Smooth muscle cell (in vitro differentiated cells): ENCODE data around the gene NKD1. TPM values are rescaled to one million over a fixed set of nuclear protein-coding genes. Genes with fewer than 3 reads are reported as not detected.
"Not testable (repeated sequence)": the region's sequence is repeated elsewhere in the genome, so short reads cannot be mapped to it uniquely, and the experiment has no call there.

Experiments
- DNase-seq: peaks from one replicate; lab custom pipeline; 2025; ENCODE audit not compliant: unreplicated experiment; lab: John Stamatoyannopoulos, UW
- H2AFZ ChIP-seq: fragments of 200-600 bp; sonication (generic); 2 replicates; pipeline ENCODE4 v1.6.0; 2016; ENCODE audit warnings: antibody characterized with exemption, low read depth, mild to moderate bottlenecking
- H3F3A ChIP-seq: fragments of 200-600 bp; sonication (generic); 2 replicates; pipeline ENCODE4 v1.6.0; 2017; ENCODE audit warnings: antibody characterized with exemption, low read depth
- H3K27ac ChIP-seq: fragments of 200-600 bp; sonication (generic); 2 replicates; pipeline ENCODE4 v1.5.1; 2016; ENCODE audit warnings: low read depth, mild to moderate bottlenecking
- H3K27me3 ChIP-seq: fragments of 200-600 bp; sonication (generic); 2 replicates; pipeline ENCODE4 v1.6.1; 2016; ENCODE audit warnings: low read depth, mild to moderate bottlenecking
- H3K36me3 ChIP-seq: fragments of 200-600 bp; sonication (generic); 2 replicates; pipeline ENCODE4 v1.5.1; 2016; ENCODE audit warnings: low read depth
- H3K4me1 ChIP-seq: fragments of 200-600 bp; sonication (generic); 2 replicates; pipeline ENCODE4 v1.5.1; 2016; ENCODE audit warnings: low read depth
- H3K4me2 ChIP-seq: fragments of 200-600 bp; sonication (generic); 2 replicates; pipeline ENCODE4 v1.6.0; 2016; ENCODE audit warnings: mild to moderate bottlenecking
- H3K4me3 ChIP-seq: fragments of 200-600 bp; sonication (generic); 2 replicates; pipeline ENCODE4 v1.5.1; 2016; ENCODE audit warnings: mild to moderate bottlenecking
- H3K79me2 ChIP-seq: fragments of 200-600 bp; sonication (generic); 2 replicates; pipeline ENCODE4 v1.6.0; 2016; ENCODE audit warnings: low read depth, mild to moderate bottlenecking
- H3K9ac ChIP-seq: fragments of 200-600 bp; sonication (generic); 2 replicates; pipeline ENCODE4 v1.6.0; 2016; ENCODE audit warnings: low read depth
- H3K9me3 ChIP-seq: fragments of 200-600 bp; sonication (generic); replicated peaks from 2 replicates; pipeline ENCODE4 v1.5.1; 2016; ENCODE audit warnings: low read depth
- H4K20me1 ChIP-seq: fragments of 200-600 bp; sonication (generic); 2 replicates; pipeline ENCODE4 v1.6.0; 2016; ENCODE audit warnings: low read depth
- CTCF ChIP-seq: fragments of 200-600 bp; sonication (generic); IDR thresholded peaks from 2 replicates; pipeline ENCODE4 v1.5.1; 2017; ENCODE audit warnings: borderline replicate concordance, mild to moderate bottlenecking, antibody characterized with exemption; ENCODE audit not compliant: insufficient read depth, poor library complexity, severe bottlenecking
- WGBS: methylation state at CpG from one replicate; pipeline ENCODE4 v1.1.7; 2016; ENCODE audit warnings: low lambda C conversion rate; 5-methylcytosine and 5-hydroxymethylcytosine counted together
- polyA plus RNA-seq: library from polyadenylated mRNA; unstranded; fragments of >200 nt; fragmentation: Nextera tagmentation; extraction: Ambion mirVana; gene quantifications from 2 replicates; pipeline ENCODE4 v1.2.1, GENCODE V29; 2016
- total RNA-seq: library from RNA; depleted of rRNA; stranded (reverse); fragments of >200 nt; gene quantifications from 2 replicates; pipeline ENCODE4 v1.2.3, GENCODE V29; 2014

The NKD1 gene
- total and polyA plus RNA-seq, 2 experiments from 2014 or later, result 4.5 to 18.8 TPM

- Histone ChIP-seq H3K4me3 (no peak overlapping the region), H3K9me3 (no peaks in the 10 kb centered on the region), H3K9ac (no peak overlapping the region), H3K79me2 (peaks cover 4% of the 10 kb centered on the region), H4K20me1 (peaks cover 61% of the 10 kb centered on the region), H3K4me1 (no peaks in the 10 kb centered on the region), H3K36me3 (no peaks in the 10 kb centered on the region), H3K27me3 (no peaks in the 10 kb centered on the region), H3K27ac (no peak overlapping the region), H3F3A (no peaks in the 10 kb centered on the region), H2AFZ (no peak overlapping the region), H3K4me2 (no peak overlapping the region)
- no peak for TF ChIP-seq CTCF
- no peak for DNase-seq
These were observed 26.5 kb downstream of the NKD1 start for GRCh38 chr16:50574745-50575136.

GRCh38 chr16:50575743-50576142, 27.5 kb downstream of the NKD1 start:
- no peaks in the 10 kb centered on the region for H3F3A ChIP-seq
- peaks cover 56% of the 10 kb centered on the region for H4K20me1 ChIP-seq
- DNase-seq, result no peak
- no peak for TF ChIP-seq CTCF
- H3K27ac ChIP-seq, result no peak overlapping the region
- H3K4me3 ChIP-seq, result no peak overlapping the region
- no peak overlapping the region for H3K4me2 ChIP-seq
- H3K9ac ChIP-seq, result no peak overlapping the region
- no peaks in the 10 kb centered on the region for H3K27me3 ChIP-seq
- H3K36me3 ChIP-seq, result no peaks in the 10 kb centered on the region
- peaks cover 5% of the 10 kb centered on the region for H3K79me2 ChIP-seq
- no peaks in the 10 kb centered on the region for H3K9me3 ChIP-seq
- H3K4me1 ChIP-seq, result no peaks in the 10 kb centered on the region
- no peak overlapping the region for H2AFZ ChIP-seq
- WGBS, result 96% methylated on average over 2 of the region's 2 CpGs

GRCh38 chr16:50576403-50577113, 28.4 kb downstream of the NKD1 start:
- DNase-seq, result no peak
- Histone ChIP-seq H3K9me3 (no peaks in the 10 kb centered on the region), H3K27me3 (no peaks in the 10 kb centered on the region), H3K9ac (no peak overlapping the region), H3K36me3 (no peaks in the 10 kb centered on the region), H3F3A (no peaks in the 10 kb centered on the region), H3K27ac (no peak overlapping the region), H3K79me2 (peaks cover 7% of the 10 kb centered on the region), H3K4me2 (no peak overlapping the region), H4K20me1 (peaks cover 53% of the 10 kb centered on the region), H2AFZ (no peak overlapping the region), H3K4me3 (no peak overlapping the region), H3K4me1 (peaks cover 2% of the 10 kb centered on the region)
- TF ChIP-seq CTCF, result no peak
- 98% methylated on average over 3 of the region's 3 CpGs for WGBS

GRCh38 chr16:50578137-50578536, 29.9 kb downstream of the NKD1 start:
- H3K27me3 ChIP-seq, result no peaks in the 10 kb centered on the region
- H3K4me2 ChIP-seq, result no peak overlapping the region
- H3K4me1 ChIP-seq, result peaks cover 8% of the 10 kb centered on the region
- H3K4me3 ChIP-seq, result no peak overlapping the region
- H3K9me3 ChIP-seq, result no peaks in the 10 kb centered on the region
- no peak for DNase-seq
- H3K27ac ChIP-seq, result no peak overlapping the region
- peaks cover 7% of the 10 kb centered on the region for H3K79me2 ChIP-seq
- 86% methylated on average over 2 of the region's 2 CpGs for WGBS
- no peak for TF ChIP-seq CTCF
- H3K36me3 ChIP-seq, result no peaks in the 10 kb centered on the region
- peaks cover 50% of the 10 kb centered on the region for H4K20me1 ChIP-seq
- no peak overlapping the region for H2AFZ ChIP-seq
- H3K9ac ChIP-seq, result no peak overlapping the region
- no peaks in the 10 kb centered on the region for H3F3A ChIP-seq

GRCh38 chr16:50579373-50579772, 31.2 kb downstream of the NKD1 start:
- H3F3A ChIP-seq, H2AFZ ChIP-seq, H3K4me1 ChIP-seq, DNase-seq, H3K9me3 ChIP-seq, H3K9ac ChIP-seq, H3K4me2 ChIP-seq, H3K27me3 ChIP-seq, H3K4me3 ChIP-seq, H3K79me2 ChIP-seq, H3K27ac ChIP-seq, H3K36me3 ChIP-seq: not testable (repeated sequence)
- H4K20me1 ChIP-seq, result peaks cover 41% of the 10 kb centered on the region
- WGBS, result 98% methylated on average over 29 of the region's 32 CpGs
